OCI-M1 (cell line): Measurements from ENCODE around the gene FJX1.

Source experiments
- DNase-seq: peaks from one replicate; lab custom pipeline; 2025; lab: John Stamatoyannopoulos, UW

FJX1 gene

DNA sequence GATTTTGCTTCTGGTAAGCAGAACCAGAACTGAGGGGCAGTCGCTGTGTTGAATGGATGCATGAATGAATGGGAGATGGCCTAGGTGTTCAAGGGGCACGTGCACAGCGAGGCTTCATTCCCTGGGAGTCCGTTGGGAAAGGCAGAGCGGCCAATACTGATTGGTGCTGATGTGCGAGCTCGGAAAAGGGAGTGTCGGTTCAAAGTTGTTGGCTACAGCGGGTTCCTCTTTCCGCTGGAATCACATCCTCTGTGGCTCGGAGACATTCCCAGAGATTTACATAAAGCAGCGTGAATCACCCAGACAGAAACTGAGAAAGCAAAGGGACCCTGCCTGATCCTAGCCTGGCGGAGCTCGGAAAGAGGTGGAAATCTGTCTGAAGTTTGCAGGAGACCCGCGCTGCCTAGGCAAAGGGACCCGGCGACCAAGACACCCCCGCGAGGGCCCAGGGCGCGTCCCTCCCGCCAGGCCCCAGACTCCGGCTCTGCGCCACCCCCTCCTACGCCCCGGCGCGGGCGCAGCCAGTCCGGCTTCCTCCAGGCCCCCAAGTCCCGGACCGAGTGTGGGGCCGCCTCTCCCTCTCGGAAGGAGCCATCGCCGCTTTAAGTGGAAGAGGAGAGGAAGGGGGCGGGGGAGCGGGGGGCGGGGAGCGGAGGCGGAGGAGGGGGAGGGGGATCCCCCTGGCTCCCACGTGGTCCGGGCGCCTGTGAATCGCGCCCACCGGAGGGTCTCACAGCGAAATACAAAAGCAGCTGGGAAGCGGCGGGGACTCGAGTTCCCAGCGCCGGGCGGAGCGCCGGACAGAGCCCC, at the start of gene FJX1:
FJX1 (plus strand) TSS at position 774 of the 810 bp plus-strand sequence. CDS start 177 bp downstream, outside the sequence.
- DNase-seq, result peak; percentile 31

DNA sequence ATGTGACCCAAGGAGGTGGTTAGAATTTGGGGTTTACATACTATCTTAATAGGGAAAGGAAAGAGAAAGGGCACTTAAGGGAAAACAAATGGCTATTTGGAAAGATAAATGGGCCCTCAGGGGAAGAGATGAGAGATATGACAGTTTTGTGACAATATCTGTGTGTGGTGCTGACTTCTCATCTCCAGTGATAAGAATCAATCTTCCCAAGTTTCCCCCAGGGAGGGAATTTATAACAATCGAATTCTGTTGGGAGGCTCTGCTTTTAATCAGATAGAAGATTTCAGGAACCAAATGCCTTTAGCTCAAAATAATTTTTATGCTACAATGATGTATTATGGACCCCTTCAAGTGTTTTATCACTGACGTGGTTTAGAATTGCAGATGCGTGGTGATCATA, 46.6 kb upstream of the FJX1 start:
- no peak for DNase-seq

GRCh38 chr11:35579557-35580396, 38.5 kb upstream of the FJX1 start:
- DNase-seq, result peak; percentile 87

DNA sequence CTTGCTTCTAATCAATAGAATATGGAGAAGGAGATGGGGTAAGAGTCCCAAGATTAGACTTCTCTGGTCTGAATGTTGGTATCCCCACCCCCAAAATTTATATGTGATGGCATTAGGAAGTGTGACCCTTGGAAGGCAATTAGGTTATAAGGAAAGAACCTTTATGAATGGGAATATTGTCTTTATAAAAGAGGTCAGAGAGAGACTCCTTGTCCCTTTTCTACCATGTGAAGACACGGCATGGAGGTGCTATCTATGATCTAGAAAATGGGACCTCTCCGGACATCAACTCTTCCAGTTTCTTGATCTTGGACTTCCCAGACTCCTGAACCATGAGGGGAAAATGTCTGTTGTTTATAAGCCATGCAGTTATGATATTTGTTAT, 37.9 kb upstream of the FJX1 start:
- DNase-seq, result no peak

DNA sequence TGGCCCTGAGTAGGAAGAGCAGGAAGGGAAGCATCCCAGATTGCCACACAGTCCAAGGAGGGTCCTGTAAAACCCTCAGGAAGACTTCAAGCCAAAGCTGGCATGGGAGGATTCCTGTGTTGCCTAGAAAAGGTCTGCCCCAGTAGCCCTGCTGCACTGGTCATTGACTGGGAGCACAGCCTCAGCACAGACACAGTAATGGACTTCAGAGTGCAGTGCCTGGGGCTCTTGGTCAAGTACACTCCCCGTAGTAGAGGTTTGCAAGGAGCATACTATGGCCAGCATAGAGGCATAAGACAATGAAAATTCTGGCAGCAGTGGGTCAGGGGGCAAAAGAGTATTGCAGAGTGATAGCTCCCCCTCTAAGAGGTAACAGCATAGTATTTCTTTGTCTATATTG, 36.2 kb upstream of the FJX1 start:
- DNase-seq, result no peak

DNA sequence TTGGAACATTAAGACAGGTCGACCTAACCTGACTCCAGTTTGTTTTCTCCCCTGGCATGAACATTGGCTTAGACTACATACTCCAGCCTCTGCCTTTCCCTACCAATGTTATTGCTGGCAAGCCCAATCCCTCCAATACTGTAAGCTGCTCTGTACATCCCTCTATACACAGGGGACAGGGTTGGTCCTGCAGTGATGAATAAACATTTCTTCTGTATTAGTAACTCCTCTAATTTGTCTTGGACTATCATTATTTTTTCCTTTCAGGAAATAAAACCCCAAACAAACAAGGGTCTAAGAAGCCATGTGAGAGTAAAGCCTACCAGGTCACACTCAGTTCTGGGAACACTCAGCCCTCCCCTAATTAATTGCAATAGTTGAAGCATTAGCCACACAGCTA, 35.1 kb upstream of the FJX1 start:
- no peak for DNase-seq

DNA sequence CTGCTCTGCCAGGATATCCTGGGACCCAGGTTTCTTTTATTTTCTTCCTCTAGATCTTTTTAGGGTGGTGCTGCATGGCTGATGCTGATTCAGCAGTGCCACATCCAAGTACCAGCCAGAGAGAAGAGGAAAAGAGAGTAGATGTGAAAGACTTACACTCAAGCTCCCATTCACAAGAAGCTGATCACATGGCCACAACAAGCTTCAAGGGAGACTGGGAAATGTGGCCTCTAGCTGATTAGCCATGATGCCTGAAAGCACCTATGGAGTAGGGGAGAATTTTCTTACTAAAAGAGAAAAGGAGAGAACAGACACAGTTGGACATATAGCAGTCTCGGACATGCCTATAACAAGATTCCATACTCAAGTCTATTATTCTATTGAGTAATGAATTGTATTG, 34.4 kb upstream of the FJX1 start:
- no peak for DNase-seq

DNA sequence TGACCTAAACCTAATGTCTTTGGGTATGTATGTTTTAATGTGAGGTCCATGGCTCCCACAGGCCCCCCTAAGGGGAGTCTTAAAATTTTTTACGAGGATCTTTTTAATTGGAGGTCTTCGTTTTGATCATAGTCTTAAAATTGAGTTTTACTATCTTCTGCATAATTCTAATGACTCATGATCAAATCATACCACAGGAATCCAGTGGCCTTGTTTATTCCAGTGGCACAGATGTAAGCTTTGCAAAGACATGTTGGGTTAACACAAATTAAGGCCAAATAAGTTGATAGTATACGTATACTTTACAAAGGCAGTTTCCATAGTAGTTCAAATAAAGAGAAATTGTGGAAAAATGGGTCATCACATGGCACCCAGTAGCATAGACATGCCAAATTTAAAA, 33.9 kb upstream of the FJX1 start:
- DNase-seq, result no peak

GRCh38 chr11:35585416-35585815, 32.8 kb upstream of the FJX1 start:
- DNase-seq, result no peak

GRCh38 chr11:35586222-35586621, 32.0 kb upstream of the FJX1 start:
- no peak for DNase-seq

GRCh38 chr11:35587972-35588371, 30.3 kb upstream of the FJX1 start:
- no peak for DNase-seq

GRCh38 chr11:35588627-35589026, 29.6 kb upstream of the FJX1 start:
- no peak for DNase-seq

GRCh38 chr11:35589281-35589680, 29.0 kb upstream of the FJX1 start:
- no peak for DNase-seq

GRCh38 chr11:35590412-35590811, 27.8 kb upstream of the FJX1 start:
- no peak for DNase-seq

DNA sequence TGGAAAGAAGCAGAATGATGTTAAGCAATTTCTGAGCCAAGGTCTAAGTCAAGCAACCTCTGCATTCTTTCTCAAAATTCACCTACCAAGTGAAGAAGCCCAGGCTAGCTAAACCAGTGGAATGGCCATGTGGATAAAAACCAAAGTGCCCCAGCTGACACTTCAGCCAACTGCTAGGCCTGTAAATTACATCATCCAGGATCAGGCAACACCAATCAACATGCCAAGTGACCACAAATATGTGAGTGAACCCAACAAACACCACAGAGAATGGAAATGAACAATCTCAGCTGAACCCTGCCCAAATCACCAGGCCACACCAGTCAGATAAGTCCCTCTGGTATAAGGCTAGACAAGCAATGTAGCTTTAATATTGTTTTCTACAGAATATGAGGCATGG, 25.1 kb upstream of the FJX1 start:
- DNase-seq, result no peak

GRCh38 chr11:35594680-35595079, 23.6 kb upstream of the FJX1 start:
- DNase-seq, result peak; percentile 30

DNA sequence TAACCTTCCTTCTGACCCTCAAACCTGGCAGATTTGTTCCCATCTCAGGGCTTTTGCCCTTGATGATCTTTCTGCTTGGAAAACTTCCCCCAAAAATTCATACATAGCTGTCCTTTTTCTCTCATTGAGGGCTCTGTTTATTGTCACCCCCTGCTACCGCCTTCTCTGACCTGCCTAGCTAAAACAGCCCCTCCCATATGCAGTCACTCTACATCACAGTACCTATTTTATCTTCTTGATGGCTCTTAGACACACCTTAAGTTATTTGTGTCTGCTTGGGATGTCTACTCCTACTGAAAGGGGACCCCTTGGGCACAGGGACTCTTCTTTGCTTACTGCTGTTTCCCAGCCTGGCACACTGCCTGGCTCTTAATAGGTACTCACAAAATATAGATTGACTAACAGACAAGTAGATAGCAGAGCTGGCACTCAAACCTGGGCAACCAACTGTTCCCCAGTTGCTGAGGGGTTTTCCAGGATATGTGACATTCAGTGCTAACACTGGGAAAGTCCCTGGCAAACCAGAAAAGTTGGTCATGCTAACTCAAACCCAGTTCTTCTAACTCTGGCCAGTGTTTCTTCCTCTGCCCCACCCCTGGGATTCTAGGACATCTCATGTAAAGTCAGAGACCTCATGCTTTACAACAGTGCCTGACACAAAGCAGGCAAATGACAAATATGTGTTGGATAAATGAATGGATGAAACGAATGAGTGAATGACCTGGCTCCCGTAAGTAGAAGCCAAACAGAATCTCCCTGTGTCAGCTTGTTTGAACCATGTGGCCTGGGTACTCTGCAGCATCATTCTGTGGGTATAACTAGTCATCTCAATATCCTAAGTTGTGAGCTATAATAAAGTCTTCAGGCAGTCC, 19.8 kb upstream of the FJX1 start:
- no peak for DNase-seq

GRCh38 chr11:35600331-35600838, 17.9 kb upstream of the FJX1 start:
- DNase-seq, result no peak

- DNase-seq, result no peak
Measured at GRCh38 chr11:35602160-35602793, 16.0 kb upstream of the FJX1 start.

- DNase-seq, result no peak
Measured at GRCh38 chr11:35602979-35603378, 15.3 kb upstream of the FJX1 start.

DNA sequence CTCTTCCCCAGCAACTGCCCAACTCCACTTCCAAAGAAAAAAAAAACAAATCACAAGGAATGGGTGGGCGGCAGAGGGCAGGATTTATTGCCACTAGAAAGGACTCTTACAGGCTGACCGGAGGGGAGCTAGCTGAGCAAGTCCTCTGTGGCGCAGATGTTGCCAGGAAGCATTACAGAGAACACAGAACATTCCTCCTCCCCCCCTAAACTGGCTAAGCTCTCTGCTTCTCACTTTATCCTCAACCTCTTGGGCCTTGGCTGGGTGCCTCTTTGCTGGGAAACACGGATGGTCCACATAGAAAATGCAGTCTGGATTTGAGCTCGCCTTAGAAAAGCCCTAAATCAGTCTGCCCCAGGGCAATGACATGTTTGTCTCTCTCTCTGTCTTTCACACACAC, 12.6 kb upstream of the FJX1 start:
- DNase-seq, result no peak

DNA sequence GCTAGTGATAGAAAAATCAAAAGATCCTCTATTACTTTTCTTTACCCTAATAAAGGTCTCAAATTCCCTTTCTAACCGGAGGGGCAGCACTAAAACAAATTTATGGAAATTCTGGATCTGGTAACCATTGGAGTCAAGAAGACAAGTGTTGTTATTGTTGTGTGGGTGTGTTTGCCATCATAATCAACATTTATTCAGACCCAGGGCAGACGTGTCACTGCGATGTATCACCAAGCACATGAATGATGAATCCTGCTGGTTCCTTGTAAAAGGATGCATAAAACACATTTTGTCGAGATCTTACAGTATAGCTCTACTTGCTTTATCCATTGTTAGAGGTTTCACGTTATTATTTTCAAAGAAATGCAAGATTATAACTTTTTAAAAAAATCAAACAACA, 12.1 kb upstream of the FJX1 start:
- DNase-seq, result no peak
